PC-9 (cell line): ENCODE measurements around the gene KIAA1191.

Source experiments
- EZH2 ChIP-seq: fragments of 200-600 bp; sonication (generic); IDR thresholded peaks from 2 replicates; pipeline ENCODE4 v1.8.0; 2017; ENCODE audit warnings: antibody characterized with exemption, low read depth
- TF ChIP-seq, protein P1 (sequence below): fragments of 200-600 bp; sonication (generic); conservative IDR thresholded peaks from 2 replicates; pipeline ENCODE4 v1.6.1; 2017; ENCODE audit warnings: mixed run types, antibody characterized with exemption, mild to moderate bottlenecking, moderate library complexity

DNA sequence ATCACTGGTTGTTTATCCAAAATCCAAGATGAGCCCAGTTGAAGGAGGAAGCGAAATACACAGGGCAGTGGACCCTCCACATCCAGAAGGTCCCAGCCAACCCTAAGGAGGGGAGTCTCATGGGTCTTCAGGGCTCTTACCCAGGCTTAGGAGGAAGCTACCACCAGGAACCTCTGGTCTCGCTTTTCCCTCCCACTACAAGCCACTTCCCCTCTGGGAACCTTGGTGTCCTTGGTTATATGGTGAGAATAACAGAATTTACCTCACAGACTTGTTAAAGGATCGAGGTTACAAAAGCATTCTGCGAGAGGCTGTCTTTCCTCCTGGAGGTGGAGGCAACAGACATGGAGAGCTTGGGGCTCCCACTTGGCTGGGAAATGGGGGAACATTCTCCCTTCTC, 30.4 kb upstream of the KIAA1191 start:
- TF ChIP-seq, protein P1, sequence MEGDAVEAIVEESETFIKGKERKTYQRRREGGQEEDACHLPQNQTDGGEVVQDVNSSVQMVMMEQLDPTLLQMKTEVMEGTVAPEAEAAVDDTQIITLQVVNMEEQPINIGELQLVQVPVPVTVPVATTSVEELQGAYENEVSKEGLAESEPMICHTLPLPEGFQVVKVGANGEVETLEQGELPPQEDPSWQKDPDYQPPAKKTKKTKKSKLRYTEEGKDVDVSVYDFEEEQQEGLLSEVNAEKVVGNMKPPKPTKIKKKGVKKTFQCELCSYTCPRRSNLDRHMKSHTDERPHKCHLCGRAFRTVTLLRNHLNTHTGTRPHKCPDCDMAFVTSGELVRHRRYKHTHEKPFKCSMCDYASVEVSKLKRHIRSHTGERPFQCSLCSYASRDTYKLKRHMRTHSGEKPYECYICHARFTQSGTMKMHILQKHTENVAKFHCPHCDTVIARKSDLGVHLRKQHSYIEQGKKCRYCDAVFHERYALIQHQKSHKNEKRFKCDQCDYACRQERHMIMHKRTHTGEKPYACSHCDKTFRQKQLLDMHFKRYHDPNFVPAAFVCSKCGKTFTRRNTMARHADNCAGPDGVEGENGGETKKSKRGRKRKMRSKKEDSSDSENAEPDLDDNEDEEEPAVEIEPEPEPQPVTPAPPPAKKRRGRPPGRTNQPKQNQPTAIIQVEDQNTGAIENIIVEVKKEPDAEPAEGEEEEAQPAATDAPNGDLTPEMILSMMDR = no peak
- TF ChIP-seq EZH2 = no peak
